COLO668 (cell line): Measurements from ENCODE around the gene PLPP7.

ENCODE experiments used
- DNase-seq: peaks from one replicate; lab custom pipeline; 2025; ENCODE audit not compliant: unreplicated experiment; lab: John Stamatoyannopoulos, UW

The PLPP7 gene

GRCh38 chr9:131280660-131281059 is 8.9 kb upstream of the PLPP7 start:
- no peak for DNase-seq

DNA sequence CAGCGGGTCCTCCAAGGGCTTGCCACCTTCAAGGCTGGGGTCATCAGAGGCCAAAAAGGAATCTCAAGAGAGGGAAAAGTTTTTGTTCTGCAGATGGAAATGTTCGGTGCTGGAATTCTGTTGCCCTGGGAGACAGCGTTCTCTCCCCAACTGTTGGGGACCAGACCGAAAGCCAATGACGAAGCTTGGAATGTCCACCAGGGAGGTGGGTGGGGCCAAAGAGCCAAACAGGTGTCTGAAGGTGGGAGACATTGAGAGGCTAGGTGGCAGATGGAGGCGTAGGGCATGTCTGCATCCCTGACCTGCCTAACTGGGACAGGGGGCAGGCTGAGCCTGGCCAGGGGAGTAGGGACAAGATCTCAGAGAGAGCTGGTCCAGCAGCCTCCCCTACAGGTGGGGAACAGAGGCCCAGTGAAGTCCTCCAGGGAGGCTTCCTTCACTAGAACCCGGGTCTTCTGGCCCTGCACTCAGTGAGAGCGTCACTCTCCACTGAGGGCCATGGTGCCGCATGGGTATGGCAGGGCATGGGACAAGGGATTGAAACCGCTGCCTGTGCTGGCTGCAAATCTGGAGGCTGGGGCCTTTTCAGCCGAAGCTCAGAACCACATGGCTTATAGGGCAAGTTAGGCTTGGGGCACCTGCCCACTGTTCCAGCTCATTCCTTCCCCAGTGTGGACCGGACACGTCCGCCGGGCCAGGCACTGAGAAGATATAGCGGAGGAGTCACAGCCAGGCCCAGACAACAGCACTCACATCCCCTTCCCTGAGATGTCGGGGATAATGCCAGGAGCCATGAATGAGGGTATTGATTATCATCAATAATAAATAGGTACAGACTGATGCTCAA is 8.2 kb upstream of the PLPP7 start:
- DNase-seq: no peak

- no peak for DNase-seq
These were observed 7.3 kb upstream of the PLPP7 start for GRCh38 chr9:131282175-131282574.

DNA sequence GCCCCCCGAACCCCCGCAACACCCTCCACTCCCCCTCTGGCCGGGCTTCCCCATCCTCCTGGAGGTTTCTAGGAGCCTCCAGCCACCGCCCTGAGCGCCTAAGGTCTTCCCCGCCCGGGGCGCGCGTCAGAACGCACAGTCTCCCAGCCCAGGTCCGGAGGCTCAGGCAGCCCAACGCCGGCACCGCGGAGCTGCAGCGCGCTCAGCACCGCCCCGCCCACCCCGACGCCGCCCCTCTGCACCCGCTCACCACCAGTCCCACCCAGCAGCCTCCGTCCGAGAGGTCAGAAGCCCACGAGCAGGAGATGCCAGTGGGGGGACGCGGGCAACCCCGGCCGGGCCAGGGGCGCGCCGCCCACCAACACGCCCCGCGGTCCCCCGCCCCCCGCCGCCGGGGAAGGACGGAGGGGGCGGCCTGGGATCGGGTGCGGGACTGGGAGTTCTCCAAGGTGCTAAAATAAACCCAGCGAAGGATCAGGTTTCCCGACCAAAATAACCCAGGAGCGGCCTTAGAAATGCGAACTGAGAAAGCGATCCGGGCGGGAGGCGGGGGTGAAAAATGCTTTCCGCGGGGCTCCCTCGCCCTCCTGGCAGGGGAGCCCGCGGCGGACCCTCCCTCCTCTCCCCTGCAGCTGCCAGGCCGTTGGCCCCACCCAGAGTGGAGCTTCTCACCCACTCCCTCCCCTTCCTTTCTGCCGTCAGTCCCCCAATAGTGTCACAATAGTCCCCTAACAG is 6.7 kb upstream of the PLPP7 start:
- no peak for DNase-seq

DNA sequence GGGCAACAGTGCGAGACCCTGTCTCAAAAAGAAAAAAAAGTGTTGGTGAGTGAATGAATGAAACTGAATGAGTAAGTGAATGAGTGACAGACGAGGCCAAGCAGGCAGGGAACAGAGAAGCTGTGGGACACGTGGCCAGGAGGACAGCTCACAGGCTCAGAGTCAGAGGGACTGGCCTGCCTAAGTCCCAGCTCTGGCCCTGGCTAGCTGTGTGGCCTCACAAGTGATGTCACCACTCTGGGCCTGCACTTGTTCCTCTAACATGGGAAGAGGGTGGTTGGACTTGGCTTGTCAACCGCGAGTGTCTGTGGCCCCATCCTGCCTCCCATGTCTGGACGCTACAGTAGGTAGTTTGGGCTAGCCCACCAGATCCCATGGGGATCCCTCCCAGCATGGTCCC is 4.7 kb upstream of the PLPP7 start:
- no peak for DNase-seq

GRCh38 chr9:131287359-131287758 is 2.2 kb upstream of the PLPP7 start:
- DNase-seq: no peak

- no peak for DNase-seq
These were observed 1.3 kb upstream of the PLPP7 start for GRCh38 chr9:131288217-131288616.

GRCh38 chr9:131290036-131290766 is 678 bp downstream of the PLPP7 start:
- DNase-seq: no peak

DNA sequence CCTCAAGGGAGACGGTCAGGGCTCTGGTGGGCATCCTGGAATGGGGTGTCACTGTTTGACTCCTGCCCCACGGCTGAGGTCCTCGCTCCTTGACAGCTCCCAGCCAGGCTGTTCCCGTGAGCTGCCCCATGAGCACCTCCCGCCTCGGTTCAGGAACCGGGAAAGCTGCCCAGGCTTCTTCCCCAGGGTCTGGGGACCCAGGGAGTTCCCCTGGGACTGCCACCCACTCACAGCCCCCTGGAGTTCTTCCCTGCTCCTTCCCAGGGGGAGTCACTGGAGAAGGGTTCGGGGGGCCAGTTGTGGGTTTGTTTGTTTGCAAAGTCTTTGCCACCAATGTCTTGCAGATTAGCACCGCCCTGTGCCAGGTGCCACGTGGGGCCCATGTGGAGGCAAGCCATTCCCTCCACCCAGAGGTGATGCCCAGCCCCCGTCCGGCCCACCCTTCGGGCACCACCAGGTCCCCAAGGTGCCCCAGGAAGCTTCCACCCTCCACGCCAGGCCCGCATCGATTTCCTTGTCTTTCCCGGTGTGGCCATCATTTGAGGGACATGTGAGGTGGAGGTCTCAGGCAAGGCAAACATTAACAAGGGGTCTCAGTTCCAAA is 1.3 kb downstream of the PLPP7 start:
- no peak for DNase-seq

- no peak for DNase-seq
These were observed 2.3 kb downstream of the PLPP7 start for GRCh38 chr9:131291795-131292315.

DNA sequence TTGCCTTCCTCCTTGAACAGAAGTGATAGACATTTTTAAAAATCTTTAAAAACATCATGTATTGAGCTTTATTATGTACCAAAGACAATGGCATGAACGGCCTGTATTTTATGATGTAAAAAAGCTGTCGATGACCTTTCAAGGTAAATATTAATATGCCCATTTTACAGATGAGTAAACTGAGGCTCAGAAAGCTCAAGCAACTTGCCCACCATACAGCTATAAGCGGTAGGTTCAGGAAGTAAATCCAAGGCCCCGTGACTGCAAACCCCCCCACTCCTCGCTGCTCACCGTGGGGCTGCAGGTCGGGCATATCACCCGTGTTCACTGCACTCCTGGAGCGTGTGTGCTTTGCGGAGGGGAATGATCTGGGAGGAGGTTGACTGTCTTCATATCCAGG is 3.4 kb downstream of the PLPP7 start:
- DNase-seq: no peak

- DNase-seq: no peak
These were observed 6.9 kb downstream of the PLPP7 start for GRCh38 chr9:131296460-131296859.

- no peak for DNase-seq
These were observed 7.5 kb downstream of the PLPP7 start for GRCh38 chr9:131296906-131297500.

- DNase-seq: no peak
These were observed 8.4 kb downstream of the PLPP7 start for GRCh38 chr9:131297903-131298302.

GRCh38 chr9:131298341-131298740 is 8.8 kb downstream of the PLPP7 start:
- no peak for DNase-seq

GRCh38 chr9:131298816-131299215 is 9.3 kb downstream of the PLPP7 start:
- DNase-seq: no peak

DNA sequence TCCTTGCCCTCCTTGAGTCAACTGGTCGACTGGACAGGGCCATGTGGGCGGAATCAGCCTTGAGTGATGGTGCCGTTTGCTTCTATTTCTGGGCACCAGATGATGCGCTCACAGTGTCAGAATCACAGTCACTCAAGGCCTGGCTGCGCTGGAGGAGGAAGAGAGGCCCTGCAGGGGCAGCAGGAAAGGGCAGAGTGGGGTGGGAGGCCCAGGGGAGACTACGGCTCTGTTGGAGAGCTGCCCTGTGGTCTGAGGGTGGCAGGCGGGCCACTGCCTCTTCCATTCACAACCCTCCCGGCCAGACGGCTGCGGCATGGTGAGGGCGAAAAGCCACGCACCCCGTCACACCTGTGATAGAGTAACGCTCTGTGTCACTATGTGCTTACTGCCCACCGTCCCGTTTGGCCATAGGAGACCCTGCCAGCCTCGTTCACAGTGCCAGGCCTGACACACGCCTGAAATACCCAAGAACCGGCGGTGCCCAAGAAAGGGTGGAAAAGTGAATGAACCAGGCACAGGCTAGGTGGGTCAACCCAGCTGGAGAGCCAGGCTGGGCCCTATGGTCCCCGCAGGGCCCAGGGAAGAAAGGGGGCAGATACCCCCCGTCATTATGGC is 9.9 kb downstream of the PLPP7 start:
- no peak for DNase-seq

DNA sequence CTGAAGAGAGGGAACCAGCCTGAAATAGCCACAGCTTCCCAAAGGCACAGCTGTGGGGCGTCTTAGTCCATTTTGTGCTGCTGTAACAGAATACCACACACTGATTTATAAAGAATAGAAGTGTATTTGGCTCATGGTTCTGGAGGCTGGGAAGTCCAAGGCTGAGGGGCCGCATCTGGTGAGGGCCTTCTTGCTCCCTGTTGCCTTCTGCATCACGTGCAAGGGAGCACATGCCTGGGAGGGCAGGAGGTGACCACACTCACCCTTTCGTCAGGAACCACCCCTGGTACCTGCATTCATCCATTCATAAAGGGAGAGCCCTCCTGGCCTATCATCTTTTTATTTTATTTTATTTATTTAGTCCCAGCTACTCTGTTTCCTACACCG is 10.4 kb downstream of the PLPP7 start:
- no peak for DNase-seq

DNA sequence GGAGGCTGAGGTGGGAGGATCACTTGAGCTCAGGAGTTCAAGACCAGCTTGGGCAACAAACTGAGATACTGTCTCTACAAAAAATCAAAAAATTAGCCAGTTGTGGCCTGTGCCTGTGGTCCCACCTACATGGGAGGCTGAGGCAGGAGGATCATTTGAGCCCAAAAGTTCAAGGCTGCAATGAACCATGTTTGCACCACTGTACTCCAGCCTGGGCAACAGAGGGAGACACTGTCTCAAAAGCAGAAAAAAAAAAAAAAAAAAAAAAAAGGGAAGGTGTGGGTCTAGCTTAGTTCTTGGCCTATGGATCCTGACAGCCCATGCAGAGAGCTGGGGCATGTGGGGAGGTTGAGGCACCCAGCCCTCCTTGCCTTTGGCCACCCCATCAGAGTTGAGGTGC is 10.9 kb downstream of the PLPP7 start:
- no peak for DNase-seq
